HCT116 (cell line): ENCODE data around the gene TOMM22. TPM values are rescaled to one million over a fixed set of nuclear protein-coding genes. Genes with fewer than 3 reads are reported as not detected.

Experiments
- ATAC-seq: fragments of 200-7000 bp; cut with Tn5 transposase; 2 replicates; pipeline ENCODE4 v1.9.1; 2020; ENCODE audit warnings: mild to moderate bottlenecking, moderate library complexity
- BruUV-seq: library from RNA; stranded (reverse); fragments of 400-500 nt; replicated peaks from 2 replicates; lab custom pipeline; 2021; lab: Mats Ljungman, UMichigan
- CTCF ChIA-PET: fragments of 300-600 bp; sonication (Branson Sonifier 250); formaldehyde crosslinking; loops from one replicate; lab custom pipeline; 2021; ENCODE audit warnings: antibody characterized with exemption; lab: Charles Lee
- POLR2A ChIA-PET: fragments of 300-600, 350-600 bp; sonication (Branson Sonifier 250); formaldehyde crosslinking; loops from one replicate; lab custom pipeline; 2021; ENCODE audit warnings: antibody characterized with exemption; lab: Charles Lee
- RAD21 ChIA-PET, 2 experiments: fragments of 300-600 bp; sonication (Branson Sonifier 250); formaldehyde crosslinking; loops; one replicate each; lab custom pipeline; 2023; ENCODE audit warnings: low total read pairs in 2 of 2; ENCODE audit not compliant: uncharacterized antibody in 2 of 2, unreplicated experiment in 2 of 2, low non-redundant PET in 1 of 2; lab: Charles Lee
- DNase-seq: peaks from one replicate; pipeline ENCODE4 v3.0.0-alpha.2; 2010; ENCODE audit warnings: low read depth, low spot score
- H2AFZ ChIP-seq: fragments of 200-600 bp; shearing (Covaris generic), sonication (generic); 2 replicates; pipeline ENCODE4 v1.6.1; 2017; ENCODE audit warnings: low read depth, mixed run types, mixed read lengths, antibody characterized with exemption, low read length; ENCODE audit not compliant: poor library complexity, severe bottlenecking
- H3K27ac ChIP-seq: 2 replicates; pipeline ENCODE4 v1.5.1; 2012; ENCODE audit warnings: low read depth, low read length
- H3K27me3 ChIP-seq: fragments of 200-600 bp; sonication (generic); 2 replicates; pipeline ENCODE4 v1.6.1; 2016; ENCODE audit warnings: mixed run types, low read length, mixed read lengths; ENCODE audit not compliant: insufficient read depth
- H3K36me3 ChIP-seq, 2 experiments: fragments of 200-500 bp in 1 of 2; fragments of 200-600 bp in 1 of 2; sonication (Bioruptor generic) in 1 of 2; sonication (generic) in 1 of 2; 2 replicates each; pipeline versions ENCODE4 v1.5.1 to v1.6.1; 2014 to 2016; ENCODE audit warnings: low read length in 2 of 2, inconsistent platforms in 1 of 2, mixed read lengths in 1 of 2, mixed run types in 1 of 2; ENCODE audit not compliant: insufficient read depth in 2 of 2, control insufficient read depth in 1 of 2
- H3K4me1 ChIP-seq, 2 experiments: fragments of 200-600 bp in 1 of 2; sonication (generic) in 1 of 2; 2 replicates each; pipeline versions ENCODE4 v1.5.1 to v1.6.1; 2012 to 2017; ENCODE audit warnings: low read length in 2 of 2, inconsistent platforms in 1 of 2, mild to moderate bottlenecking in 1 of 2, mixed read lengths in 1 of 2, mixed run types in 1 of 2, moderate library complexity in 1 of 2; ENCODE audit not compliant: insufficient read depth in 2 of 2, control insufficient read depth in 1 of 2
- H3K4me2 ChIP-seq: fragments of 200-600 bp; sonication (generic); 2 replicates; pipeline ENCODE4 v1.6.1; 2017; ENCODE audit warnings: mixed run types, low read length, mixed read lengths
- H3K4me3 ChIP-seq, 2 experiments: fragments of 200-600 bp in 1 of 2; sonication (generic) in 1 of 2; replicated peaks in 1 of 2; 2 replicates each; pipeline ENCODE4 v1.5.1; 2011 to 2016; ENCODE audit warnings: low read length in 2 of 2, control low read depth in 1 of 2, low read depth in 1 of 2, mild to moderate bottlenecking in 1 of 2, mixed read lengths in 1 of 2, mixed run types in 1 of 2
- H3K79me2 ChIP-seq: fragments of 200-600 bp; sonication (generic); 2 replicates; pipeline ENCODE4 v1.6.1; 2017; ENCODE audit warnings: mild to moderate bottlenecking, mixed run types, low read length, moderate library complexity, mixed read lengths; ENCODE audit not compliant: insufficient read depth
- H3K9ac ChIP-seq: fragments of 200-600 bp; sonication (generic); 2 replicates; pipeline ENCODE4 v1.6.1; 2016; ENCODE audit warnings: low read length, mixed read lengths
- H3K9me2 ChIP-seq: fragments of 200-600 bp; sonication (generic), shearing (Covaris generic); 2 replicates; pipeline ENCODE4 v1.6.1; 2017; ENCODE audit warnings: mixed run types, mild to moderate bottlenecking, moderate library complexity; ENCODE audit not compliant: insufficient read depth
- H3K9me3 ChIP-seq, 2 experiments: fragments of 200-500 bp in 1 of 2; fragments of 200-600 bp in 1 of 2; sonication (Bioruptor generic) in 1 of 2; sonication (generic) in 1 of 2; 2 replicates each; pipeline ENCODE4 v1.6.1; 2014 to 2017; ENCODE audit warnings: low read length in 2 of 2, mixed read lengths in 2 of 2, inconsistent platforms in 1 of 2, low read depth in 1 of 2, mild to moderate bottlenecking in 1 of 2, mixed run types in 1 of 2, moderate library complexity in 1 of 2; ENCODE audit not compliant: control insufficient read depth in 1 of 2, insufficient read depth in 1 of 2
- H4K20me1 ChIP-seq: fragments of 200-600 bp; sonication (generic), shearing (Covaris generic); 2 replicates; pipeline ENCODE4 v1.6.1; 2017; ENCODE audit warnings: mixed run types, mild to moderate bottlenecking, moderate library complexity; ENCODE audit not compliant: insufficient read depth
- CBX3 ChIP-seq: IDR thresholded peaks from 2 replicates; pipeline ENCODE4 v1.6.1; 2012; ENCODE audit warnings: low read depth
- CEBPB ChIP-seq: IDR thresholded peaks from 2 replicates; pipeline ENCODE4 v1.6.1; 2012; ENCODE audit warnings: low read depth
- CTCF ChIP-seq, 3 experiments: fragments of 200-600 bp in 1 of 3; sonication (generic) in 1 of 3; IDR thresholded peaks in 2 of 3; conservative IDR thresholded peaks in 1 of 3; 2 replicates each; pipeline ENCODE4 v1.5.1; 2012 to 2017; ENCODE audit warnings: low read depth in 2 of 3, low read length in 2 of 3, antibody characterized with exemption in 1 of 3, borderline replicate concordance in 1 of 3, control low read depth in 1 of 3, mild to moderate bottlenecking in 1 of 3, mixed read lengths in 1 of 3, mixed run types in 1 of 3, moderate library complexity in 1 of 3; ENCODE audit not compliant: insufficient read depth in 1 of 3
- EGR1 ChIP-seq: IDR thresholded peaks from 2 replicates; pipeline ENCODE4 v1.6.1; 2012; ENCODE audit warnings: low read depth
- EZH2 ChIP-seq: fragments of 200-600 bp; sonication (generic); IDR thresholded peaks from 2 replicates; pipeline ENCODE4 v1.6.1; 2017; ENCODE audit warnings: antibody characterized with exemption, mixed run types
- FOSL1 ChIP-seq: IDR thresholded peaks from 2 replicates; pipeline ENCODE4 v1.6.1; 2012; ENCODE audit warnings: low read depth
- JUND ChIP-seq: IDR thresholded peaks from 2 replicates; pipeline ENCODE4 v1.6.1; 2012
- POLR2A ChIP-seq: IDR thresholded peaks from 2 replicates; pipeline ENCODE4 v1.7.0; 2011; ENCODE audit warnings: borderline replicate concordance; ENCODE audit not compliant: insufficient read depth, insufficient read length; ENCODE audit errors: extremely low read depth
- POLR2AphosphoS5 ChIP-seq: IDR thresholded peaks from 2 replicates; pipeline ENCODE4 v1.6.1; 2011; ENCODE audit warnings: mild to moderate bottlenecking, low read depth, low read length, moderate library complexity
- REST ChIP-seq: IDR thresholded peaks from 2 replicates; pipeline ENCODE4 v1.6.1; 2012; ENCODE audit warnings: low read depth
- SIN3A ChIP-seq: IDR thresholded peaks from 2 replicates; pipeline ENCODE4 v1.6.1; 2012; ENCODE audit warnings: low read depth
- SP1 ChIP-seq: IDR thresholded peaks from 2 replicates; pipeline ENCODE4 v1.6.1; 2012; ENCODE audit warnings: low read depth
- SRF ChIP-seq: IDR thresholded peaks from 2 replicates; pipeline ENCODE4 v1.6.1; 2012; ENCODE audit warnings: low read depth
- ZBTB33 ChIP-seq: IDR thresholded peaks from 2 replicates; pipeline ENCODE4 v1.6.1; 2011; ENCODE audit warnings: mild to moderate bottlenecking, low read length, moderate library complexity; ENCODE audit not compliant: insufficient replicate concordance; ENCODE audit errors: extremely low read depth
- intact Hi-C: fragments of 100-400 bp; cut with micrococcal nuclease; formaldehyde crosslinking; loops from 2 replicates; pipeline ENCODE4 v1.10.0; 2022
- total RNA-seq: library from RNA; stranded (reverse); gene quantifications from one replicate; pipeline ENCODE4 v1.2.1, GENCODE V29; 2021; ENCODE audit not compliant: unreplicated experiment

The TOMM22 gene
- total RNA-seq, 1 experiment from 2014 or later: 136 TPM

- peaks cover 71% of the 10 kb centered on the region for H3K79me2 ChIP-seq
- H3K4me3 ChIP-seq: no peak overlapping the region
- H3K36me3 ChIP-seq: peaks cover 18 to 62% of the 10 kb centered on the region in 2 experiments
- intact Hi-C loops: no loop called here
- H3K4me2 ChIP-seq: no peak overlapping the region
- ChIA-PET RAD21 (no interaction called here), POLR2A (no interaction called here), CTCF (interaction anchor here (0.7 to 1.5 kb wide), 2 partner anchors 8 to 57 kb away, joined by 3 read pairs; partner anchors contain the start of gene TOMM22)
- no peak for ATAC-seq
- BruUV-seq: no TSS peak
- H4K20me1 ChIP-seq: 0 out of 2 replicates have a peak, but pooled peaks cover 13% of the 10 kb centered on the region
- TF ChIP-seq CBX3: no peak
- no peaks in the 10 kb centered on the region for H3K9me3 ChIP-seq
- H3K4me1 ChIP-seq: peaks cover 0 to under 1% of the 10 kb centered on the region in 2 experiments; a peak in 1 of 4 replicates
- H3K9ac ChIP-seq: no peak overlapping the region
- H3K27me3 ChIP-seq: no peaks in the 10 kb centered on the region
- H3K27ac ChIP-seq: no peak overlapping the region
- H2AFZ ChIP-seq: no peak overlapping the region
- no peak for DNase-seq
- no peaks in the 10 kb centered on the region for H3K9me2 ChIP-seq
Measured at GRCh38 chr22:38689651-38690050, 7.9 kb downstream of the TOMM22 start.

- H2AFZ ChIP-seq: no peak overlapping the region
- 0 out of 2 replicates have a peak, but pooled peaks cover 13% of the 10 kb centered on the region for H4K20me1 ChIP-seq
- no peak overlapping the region for H3K9ac ChIP-seq
- H3K4me3 ChIP-seq: no peak overlapping the region
- DNase-seq (no peak), ATAC-seq (no peak)
- ChIA-PET RAD21 (no interaction called here), CTCF (no interaction called here), POLR2A (interaction anchor here (4.0 kb wide), 1 partner anchor 11 kb away, joined by 26 read pairs; the partner anchor contains the start of gene TOMM22)
- H3K79me2 ChIP-seq: peaks cover 96% of the 10 kb centered on the region
- intact Hi-C loops: no loop called here
- no peaks in the 10 kb centered on the region for H3K9me2 ChIP-seq
- no peak overlapping the region for H3K4me2 ChIP-seq
- no peaks in the 10 kb centered on the region for H3K27me3 ChIP-seq
- no peak overlapping the region for H3K27ac ChIP-seq
- peaks cover 2 to 36% of the 10 kb centered on the region in 2 experiments; a peak in 2 of 4 replicates for H3K36me3 ChIP-seq
- H3K9me3 ChIP-seq: no peaks in the 10 kb centered on the region
- peaks cover 21 to 44% of the 10 kb centered on the region in 2 experiments for H3K4me1 ChIP-seq
- BruUV-seq: no TSS peak
- TF ChIP-seq CEBPB: no peak
- TF ChIP-seq ZBTB33: no peak
- TF ChIP-seq FOSL1: no peak
- no peak for TF ChIP-seq REST
- TF ChIP-seq JUND: no peak
- TF ChIP-seq SP1: no peak
- no peak for TF ChIP-seq POLR2AphosphoS5
- TF ChIP-seq CTCF (IDR thresholded peaks at IDR 0.05 in 2 of 3, conservative IDR thresholded peaks at IDR 0.05 in 1 of 3; ENCODE audit: borderline replicate concordance in 1 of 3, insufficient read depth in 1 of 3, low read depth in 2 of 3, low read length in 2 of 3): no peak
- TF ChIP-seq EZH2: no peak
- TF ChIP-seq POLR2A: no peak
- no peak for TF ChIP-seq EGR1
- no peak for TF ChIP-seq SRF
- TF ChIP-seq SIN3A: no peak
Measured at GRCh38 chr22:38694049-38694448, 12.3 kb downstream of the TOMM22 start.
